ENCODE data around the gene RNF223.

DNA sequence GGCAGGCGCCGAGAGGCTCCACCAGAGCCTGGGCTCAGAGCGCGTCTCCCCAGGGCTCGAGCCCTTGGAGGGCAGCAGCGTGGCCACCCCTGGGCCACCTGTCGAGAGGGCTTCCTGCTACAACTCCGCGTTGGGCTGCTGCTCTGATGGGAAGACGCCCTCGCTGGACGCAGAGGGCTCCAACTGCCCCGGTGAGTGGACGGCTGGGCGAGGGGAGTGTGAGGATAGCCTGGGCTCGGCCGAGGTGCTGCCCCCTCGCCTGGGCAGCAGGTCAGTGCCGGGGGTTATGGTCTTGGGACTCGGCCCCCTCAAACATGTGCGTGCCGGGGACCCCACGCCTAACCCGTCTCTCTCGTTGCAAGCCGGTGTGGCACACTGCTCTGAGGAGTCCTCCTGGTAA lies 27.3 kb downstream of the RNF223 start:
- TF ChIP-seq ZFP3 (CRISPR knock-in tag; IDR thresholded peaks at IDR 0.05) (no peak), ZNF70 (CRISPR knock-in tag; IDR thresholded peaks at IDR 0.05) (no peak)

Measured in SK-N-SH treated with all-trans-retinoic acid at 6 μM for 48 hours (cell line).